ENCODE measurements around the gene PPP2R3A.

GRCh38 chr3:136070334-136070733 lies 104.8 kb downstream of the PPP2R3A start:
- TF ChIP-seq POLR2A (IDR thresholded peaks at IDR 0.05): no peak
- TF ChIP-seq CTCF (IDR thresholded peaks at IDR 0.05): no peak

Data from body of pancreas (tissue), 4 donors.